ENCODE results near the gene RPS24.

DNA sequence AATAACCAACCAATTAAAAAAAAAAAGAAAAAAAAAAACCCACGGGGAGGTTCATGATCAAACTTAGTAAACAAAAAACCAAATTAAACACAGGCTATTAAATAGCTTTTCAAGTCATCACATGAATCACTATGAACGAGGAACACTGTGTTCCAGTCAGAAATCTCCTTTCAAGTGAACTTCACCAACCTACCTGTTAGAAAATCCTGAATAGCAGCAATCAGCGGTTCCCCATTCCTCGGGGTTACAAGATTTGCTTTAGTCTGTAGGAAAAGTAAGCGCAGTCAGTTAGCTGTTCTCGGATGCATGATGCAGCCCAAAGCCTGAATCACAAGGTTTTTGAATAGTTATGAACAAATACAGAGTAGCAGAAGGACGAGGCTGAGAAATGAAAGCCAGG is 23.4 kb upstream of the RPS24 start:
- TF ChIP-seq, protein P1, sequence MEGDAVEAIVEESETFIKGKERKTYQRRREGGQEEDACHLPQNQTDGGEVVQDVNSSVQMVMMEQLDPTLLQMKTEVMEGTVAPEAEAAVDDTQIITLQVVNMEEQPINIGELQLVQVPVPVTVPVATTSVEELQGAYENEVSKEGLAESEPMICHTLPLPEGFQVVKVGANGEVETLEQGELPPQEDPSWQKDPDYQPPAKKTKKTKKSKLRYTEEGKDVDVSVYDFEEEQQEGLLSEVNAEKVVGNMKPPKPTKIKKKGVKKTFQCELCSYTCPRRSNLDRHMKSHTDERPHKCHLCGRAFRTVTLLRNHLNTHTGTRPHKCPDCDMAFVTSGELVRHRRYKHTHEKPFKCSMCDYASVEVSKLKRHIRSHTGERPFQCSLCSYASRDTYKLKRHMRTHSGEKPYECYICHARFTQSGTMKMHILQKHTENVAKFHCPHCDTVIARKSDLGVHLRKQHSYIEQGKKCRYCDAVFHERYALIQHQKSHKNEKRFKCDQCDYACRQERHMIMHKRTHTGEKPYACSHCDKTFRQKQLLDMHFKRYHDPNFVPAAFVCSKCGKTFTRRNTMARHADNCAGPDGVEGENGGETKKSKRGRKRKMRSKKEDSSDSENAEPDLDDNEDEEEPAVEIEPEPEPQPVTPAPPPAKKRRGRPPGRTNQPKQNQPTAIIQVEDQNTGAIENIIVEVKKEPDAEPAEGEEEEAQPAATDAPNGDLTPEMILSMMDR (IDR thresholded peaks at IDR 0.05): no peak
- no peak for TF ChIP-seq POLR2A (IDR thresholded peaks at IDR 0.05)

All from body of pancreas (tissue), 4 donors.